ENCODE results near the gene SMIM15.

GRCh38 chr5:61163905-61164304 lies 1.6 kb upstream of the SMIM15 start:
- TF ChIP-seq, protein P1, sequence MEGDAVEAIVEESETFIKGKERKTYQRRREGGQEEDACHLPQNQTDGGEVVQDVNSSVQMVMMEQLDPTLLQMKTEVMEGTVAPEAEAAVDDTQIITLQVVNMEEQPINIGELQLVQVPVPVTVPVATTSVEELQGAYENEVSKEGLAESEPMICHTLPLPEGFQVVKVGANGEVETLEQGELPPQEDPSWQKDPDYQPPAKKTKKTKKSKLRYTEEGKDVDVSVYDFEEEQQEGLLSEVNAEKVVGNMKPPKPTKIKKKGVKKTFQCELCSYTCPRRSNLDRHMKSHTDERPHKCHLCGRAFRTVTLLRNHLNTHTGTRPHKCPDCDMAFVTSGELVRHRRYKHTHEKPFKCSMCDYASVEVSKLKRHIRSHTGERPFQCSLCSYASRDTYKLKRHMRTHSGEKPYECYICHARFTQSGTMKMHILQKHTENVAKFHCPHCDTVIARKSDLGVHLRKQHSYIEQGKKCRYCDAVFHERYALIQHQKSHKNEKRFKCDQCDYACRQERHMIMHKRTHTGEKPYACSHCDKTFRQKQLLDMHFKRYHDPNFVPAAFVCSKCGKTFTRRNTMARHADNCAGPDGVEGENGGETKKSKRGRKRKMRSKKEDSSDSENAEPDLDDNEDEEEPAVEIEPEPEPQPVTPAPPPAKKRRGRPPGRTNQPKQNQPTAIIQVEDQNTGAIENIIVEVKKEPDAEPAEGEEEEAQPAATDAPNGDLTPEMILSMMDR (conservative IDR thresholded peaks at IDR 0.05): no peak
- no peak for TF ChIP-seq EZH2 (IDR thresholded peaks at IDR 0.05; ENCODE audit: low read depth)
